H1 (cell line): ENCODE results near the gene NOLC1. TPM values are rescaled to one million over a fixed set of nuclear protein-coding genes. Genes with fewer than 3 reads are reported as not detected.

Experiments
- CTCF ChIA-PET: fragments of 300-600 bp; sonication (Branson Sonifier 250); formaldehyde crosslinking; loops from one replicate; lab custom pipeline; 2021; ENCODE audit not compliant: partially characterized antibody; lab: Charles Lee
- POLR2A ChIA-PET: fragments of 300-600 bp; sonication (Branson Sonifier 250); formaldehyde crosslinking; loops from one replicate; lab custom pipeline; 2021; ENCODE audit warnings: inconsistent platforms; ENCODE audit not compliant: partially characterized antibody; lab: Charles Lee
- DNase-seq, 2 experiments: peaks; one replicate each; pipeline versions ENCODE4 v3.0.0 to v3.0.0-alpha.2; 2010 to 2022; ENCODE audit warnings: low spot score in 2 of 2, low read depth in 1 of 2, mixed read lengths in 1 of 2
- FAIRE-seq: peaks from 2 replicates; lab custom pipeline; 2011; peaks lifted over from hg19 to GRCh38; lab: Jason Lieb, UNC
- H2AFZ ChIP-seq: 2 replicates; pipeline ENCODE4 v1.8.1; 2012; ENCODE audit warnings: low read length, inconsistent platforms
- H2AK5ac ChIP-seq: 2 replicates; pipeline ENCODE4 v1.6.1; 2013; ENCODE audit warnings: low read depth, low read length
- H2BK120ac ChIP-seq: replicated peaks from 2 replicates; pipeline ENCODE3; 2013; ENCODE audit warnings: low read depth, low read length, inconsistent platforms
- H2BK12ac ChIP-seq: 2 replicates; pipeline ENCODE4 v1.6.1; 2013; ENCODE audit warnings: low read depth, low read length
- H2BK15ac ChIP-seq: 2 replicates; pipeline ENCODE4 v1.6.1; 2013; ENCODE audit warnings: low read length
- H2BK20ac ChIP-seq: 2 replicates; pipeline ENCODE4 v1.6.1; 2013; ENCODE audit warnings: low read length
- H2BK5ac ChIP-seq: 2 replicates; pipeline ENCODE4 v1.6.1; 2013; ENCODE audit warnings: low read depth, low read length
- H3K14ac ChIP-seq: 2 replicates; pipeline ENCODE4 v1.6.1; 2013; ENCODE audit warnings: inconsistent platforms; ENCODE audit not compliant: insufficient read length
- H3K18ac ChIP-seq: 2 replicates; pipeline ENCODE4 v1.6.1; 2013; ENCODE audit warnings: low read length; ENCODE audit errors: extremely low read depth
- H3K23ac ChIP-seq: 2 replicates; pipeline ENCODE4 v1.6.1; 2013; ENCODE audit warnings: inconsistent platforms; ENCODE audit not compliant: insufficient read length
- H3K23me2 ChIP-seq: 2 replicates; pipeline ENCODE4 v1.6.1; 2013; ENCODE audit warnings: low read depth, low read length
- H3K27ac ChIP-seq: 2 replicates; pipeline ENCODE4 v1.6.1; 2011; ENCODE audit warnings: low read depth, low read length, inconsistent platforms
- H3K27me3 ChIP-seq, 4 experiments: replicated peaks in 1 of 4; 1 replicate in 1 of 4; 2 replicates in 3 of 4; pipeline versions ENCODE4 v1.6.1 to v1.8.1; 2011 to 2013; ENCODE audit warnings: low read length in 3 of 4, mild to moderate bottlenecking in 3 of 4, inconsistent platforms in 2 of 4, mixed read lengths in 2 of 4, moderate library complexity in 1 of 4; ENCODE audit not compliant: control insufficient read depth in 3 of 4, insufficient read depth in 3 of 4; ENCODE audit errors: extremely low read depth in 1 of 4
- H3K36me3 ChIP-seq, 4 experiments: 2 replicates each; pipeline versions ENCODE4 v1.6.1 to v1.8.1; 2011 to 2013; ENCODE audit warnings: mild to moderate bottlenecking in 4 of 4, low read length in 3 of 4, moderate library complexity in 2 of 4, control low read depth in 1 of 4, inconsistent platforms in 1 of 4; ENCODE audit not compliant: insufficient read depth in 4 of 4, control insufficient read depth in 2 of 4
- H3K4ac ChIP-seq: replicated peaks from 2 replicates; pipeline ENCODE3; 2013; ENCODE audit warnings: low read length, low read depth, mixed read lengths, inconsistent platforms; ENCODE audit not compliant: insufficient read length
- H3K4me1 ChIP-seq, 4 experiments: replicated peaks in 1 of 4; 1 replicate in 1 of 4; 2 replicates in 3 of 4; pipeline versions ENCODE4 v1.6.1 to v1.8.1; 2011 to 2013; ENCODE audit warnings: low read length in 3 of 4, inconsistent platforms in 2 of 4, mixed read lengths in 1 of 4; ENCODE audit not compliant: insufficient read depth in 4 of 4, control insufficient read depth in 3 of 4
- H3K4me2 ChIP-seq, 2 experiments: 2 replicates each; pipeline versions ENCODE4 v1.6.1 to v1.8.1; 2011 to 2013; ENCODE audit warnings: low read depth in 2 of 2, low read length in 2 of 2, control low read depth in 1 of 2, inconsistent platforms in 1 of 2, mild to moderate bottlenecking in 1 of 2; ENCODE audit not compliant: insufficient read depth in 1 of 2
- H3K4me3 ChIP-seq, 4 experiments: fragments of 200-600, 300-600 bp in 1 of 4; sonication (generic), shearing (Covaris generic), sonication (Bioruptor Twin) in 1 of 4; 2 replicates each; pipeline versions ENCODE4 v1.5.1 to v1.8.1; 2011 to 2016; ENCODE audit warnings: low read length in 4 of 4, low read depth in 3 of 4, control low read depth in 2 of 4, inconsistent platforms in 2 of 4, mild to moderate bottlenecking in 2 of 4, mixed read lengths in 1 of 4, moderate library complexity in 1 of 4; ENCODE audit not compliant: insufficient read depth in 2 of 4; ENCODE audit errors: extremely low read depth in 1 of 4
- H3K56ac ChIP-seq: replicated peaks from 2 replicates; pipeline ENCODE3; 2013; ENCODE audit warnings: low read depth, mild to moderate bottlenecking, mixed read lengths, low read length, inconsistent platforms; ENCODE audit not compliant: insufficient read length
- H3K79me1 ChIP-seq: 2 replicates; pipeline ENCODE4 v1.6.1; 2013; ENCODE audit warnings: low read depth, low read length, control low read depth
- H3K79me2 ChIP-seq, 2 experiments: 2 replicates each; pipeline versions ENCODE4 v1.6.1 to v1.8.1; 2012 to 2013; ENCODE audit warnings: low read length in 2 of 2, mild to moderate bottlenecking in 2 of 2, inconsistent platforms in 1 of 2; ENCODE audit not compliant: insufficient read depth in 2 of 2, control insufficient read depth in 1 of 2
- H3K9ac ChIP-seq, 4 experiments: replicated peaks in 1 of 4; 1 replicate in 1 of 4; 2 replicates in 3 of 4; pipeline versions ENCODE4 v1.6.1 to v1.8.1; 2011 to 2013; ENCODE audit warnings: low read depth in 3 of 4, low read length in 3 of 4, control low read depth in 2 of 4, mild to moderate bottlenecking in 2 of 4, moderate library complexity in 2 of 4, inconsistent platforms in 1 of 4; ENCODE audit errors: extremely low read depth in 1 of 4
- H3K9me3 ChIP-seq, 2 experiments: 2 replicates each; pipeline versions ENCODE4 v1.6.1 to v1.8.1; 2012 to 2013; ENCODE audit warnings: mild to moderate bottlenecking in 2 of 2, moderate library complexity in 2 of 2, control low read depth in 1 of 2, inconsistent platforms in 1 of 2, low read depth in 1 of 2, low read length in 1 of 2, mixed read lengths in 1 of 2; ENCODE audit not compliant: insufficient read depth in 2 of 2
- H4K20me1 ChIP-seq, 2 experiments: replicated peaks in 1 of 2; 2 replicates each; pipeline versions ENCODE3 to v1.8.1; 2011 to 2013; ENCODE audit warnings: inconsistent platforms in 2 of 2, low read length in 2 of 2, mild to moderate bottlenecking in 1 of 2; ENCODE audit not compliant: insufficient read depth in 2 of 2, control insufficient read depth in 1 of 2
- H4K5ac ChIP-seq: 2 replicates; pipeline ENCODE4 v1.6.1; 2013; ENCODE audit warnings: low read length, low read depth, mixed read lengths, inconsistent platforms; ENCODE audit not compliant: insufficient read length
- H4K8ac ChIP-seq: 2 replicates; pipeline ENCODE4 v1.8.0; 2013; ENCODE audit warnings: mild to moderate bottlenecking, moderate library complexity, low read length, inconsistent platforms; ENCODE audit not compliant: insufficient read depth; ENCODE audit errors: extremely low read depth
- H4K91ac ChIP-seq: replicated peaks from 2 replicates; pipeline ENCODE3; 2013; ENCODE audit warnings: low read length, mixed read lengths, inconsistent platforms; ENCODE audit not compliant: insufficient read length
- ATF2 ChIP-seq: IDR thresholded peaks from 2 replicates; pipeline ENCODE4 v1.6.1; 2012; ENCODE audit warnings: low read length, inconsistent platforms
- BACH1 ChIP-seq: IDR thresholded peaks from 2 replicates; pipeline ENCODE4 v1.6.1; 2012; ENCODE audit warnings: low read length, improper control_type of control experiment
- BRCA1 ChIP-seq: IDR thresholded peaks from 2 replicates; pipeline ENCODE4 v1.6.1; 2012; ENCODE audit warnings: low read depth, low read length, improper control_type of control experiment
- KDM5A ChIP-seq: fragments of 200-600 bp; IDR thresholded peaks from 2 replicates; pipeline ENCODE4 v1.7.1; 2012; ENCODE audit warnings: mild to moderate bottlenecking, low read length, inconsistent platforms, mixed read lengths
- NANOG ChIP-seq: IDR thresholded peaks from 2 replicates; pipeline ENCODE4 v1.6.1; 2011; ENCODE audit warnings: low read length, low read depth, mild to moderate bottlenecking, inconsistent platforms; ENCODE audit not compliant: insufficient read depth, poor library complexity, severe bottlenecking
- PHF8 ChIP-seq: fragments of 200-600 bp; sonication (generic); conservative IDR thresholded peaks from 2 replicates; pipeline ENCODE4 v1.7.1; 2012; ENCODE audit warnings: low read depth, mild to moderate bottlenecking, inconsistent platforms, low read length, moderate library complexity
- POU5F1 ChIP-seq: IDR thresholded peaks from 2 replicates; pipeline ENCODE4 v1.6.1; 2011; ENCODE audit warnings: low read depth, mild to moderate bottlenecking, low read length, moderate library complexity
- RAD21 ChIP-seq, 2 experiments: IDR thresholded peaks in 1 of 2; conservative IDR thresholded peaks in 1 of 2; 2 replicates each; pipeline ENCODE4 v1.6.1; 2011; ENCODE audit warnings: low read depth in 2 of 2, low read length in 2 of 2, improper control_type of control experiment in 1 of 2, inconsistent platforms in 1 of 2, mild to moderate bottlenecking in 1 of 2, moderate library complexity in 1 of 2
- RNF2 ChIP-seq: fragments of 200-900, 300-1000 bp; sonication (generic); IDR thresholded peaks from 2 replicates; pipeline ENCODE4 v1.7.1; 2016; ENCODE audit warnings: borderline replicate concordance, low read depth, mild to moderate bottlenecking, antibody characterized with exemption, low read length; ENCODE audit not compliant: poor library complexity, severe bottlenecking; ENCODE audit errors: missing control alignments
- SIX5 ChIP-seq: IDR thresholded peaks from 2 replicates; pipeline ENCODE4 v1.6.1; 2011; ENCODE audit warnings: mild to moderate bottlenecking, low read depth, low read length
- SP1 ChIP-seq: IDR thresholded peaks from 2 replicates; pipeline ENCODE4 v1.6.1; 2011; ENCODE audit warnings: low read depth, low read length
- TCF12 ChIP-seq: IDR thresholded peaks from 2 replicates; pipeline ENCODE4 v1.6.1; 2011; ENCODE audit warnings: low read depth, mild to moderate bottlenecking, low read length
- WGBS, 2 experiments: shearing (Covaris generic) in 1 of 2; methylation state at CpG; one replicate each; pipeline versions ENCODE4 v1.1.6 to v1.1.7; 2013 to 2015; ENCODE audit warnings: low lambda C conversion rate in 2 of 2, mixed read lengths in 2 of 2, inconsistent platforms in 1 of 2, low coverage in 1 of 2, missing lambda C conversion rate in 1 of 2; ENCODE audit not compliant: insufficient replicate concordance in 2 of 2, insufficient coverage in 1 of 2, insufficient read length in 1 of 2; ENCODE audit errors: extremely low coverage in 1 of 2, missing lambda C conversion rate in 1 of 2; 5-methylcytosine and 5-hydroxymethylcytosine counted together
- polyA plus RNA-seq, 7 experiments: library from polyadenylated mRNA; depleted of rRNA in 3 of 7; stranded (reverse) in 5 of 7; unstranded in 2 of 7; fragments of >200 nt in 5 of 7; fragments of 200-250 nt in 2 of 7; gene quantifications; 1 replicate in 5 of 7; 2 replicates in 1 of 7; 4 replicates in 1 of 7; pipeline versions ENCODE4 v1.2.1 to v1.2.3, GENCODE V29; 2011 to 2013; ENCODE audit warnings: missing spikeins in 2 of 7, mixed read lengths in 2 of 7
- total RNA-seq: library from RNA; stranded (reverse); fragmentation: NEBNext Ultra II Directional; extraction: Animal tissue kit (Norgen Biotek cat#: 25700); gene quantifications from 2 replicates; pipeline ENCODE4 v1.2.1, GENCODE V29; 2021

NOLC1 gene
- total and polyA plus RNA-seq, 2 of the 8 experiments (the other 6 are each of a cell fraction or from before 2014, with no cell fraction given) = 86.3 to 191 TPM

- Histone ChIP-seq H3K79me1 (peaks cover 12% of the 10 kb centered on the region; the same call in 1 of the 2 replicates), H4K91ac (no peak overlapping the region), H3K4ac (no peak overlapping the region), H2BK15ac (no peak overlapping the region), H3K27me3 (no peaks in the 10 kb centered on the region), H4K20me1 (peaks cover 25 to 28% of the 10 kb centered on the region in 2 experiments), H3K9ac (no peak overlapping the region), H3K79me2 (peaks cover 24 to 76% of the 10 kb centered on the region in 2 experiments), H4K5ac (no peak overlapping the region), H3K27ac (no peak overlapping the region), H3K9me3 (no peaks in the 10 kb centered on the region), H3K36me3 (peaks cover 4 to 12% (median 7%) of the 10 kb centered on the region in 4 experiments), H2BK20ac (no peak overlapping the region), H2AK5ac (no peak overlapping the region), H3K23me2 (peaks cover 17% of the 10 kb centered on the region), H2AFZ (no peak overlapping the region), H3K14ac (no peak overlapping the region), H2BK120ac (no peak overlapping the region), H3K56ac (no peak overlapping the region), H2BK12ac (no peak overlapping the region), H3K4me2 (peak overlapping the region; percentile 65 to 69), H3K23ac (no peak overlapping the region), H3K4me3 (peak overlapping the region in 2 of 4 experiments; percentile 89 to 96; a peak in 3 of 8 replicates), H2BK5ac (no peak overlapping the region), H3K18ac (no peak overlapping the region), H4K8ac (no peak overlapping the region), H3K4me1 (peaks cover 22 to 48% (median 31%) of the 10 kb centered on the region in 4 experiments)
- 60% methylated on average over 3 of the region's 3 CpGs; no CpG with 5 or more reads in 1 of the 2 experiments for WGBS, 2 experiments
- DNase-seq (no peak), FAIRE-seq (no peak)
- ChIA-PET CTCF (interaction anchor here (0.9 kb wide), 1 partner anchor 13 kb away, joined by 3 read pairs; no protein-coding TSS in a partner anchor), POLR2A (interaction anchor here (0.6 to 5.0 kb wide), 14 partner anchors 9 to 306 kb away, joined by 3 to 34 read pairs (median 4); partner anchors contain the start of genes ARMH3, NOLC1 and PPRC1)
- no peak for TF ChIP-seq KDM5A
- no peak for TF ChIP-seq BRCA1
- TF ChIP-seq SIX5 = no peak
- TF ChIP-seq ATF2 = no peak
- no peak for TF ChIP-seq POU5F1
- no peak for TF ChIP-seq NANOG
- TF ChIP-seq SP1 = no peak
- no peak for TF ChIP-seq TCF12
- no peak for TF ChIP-seq BACH1
- TF ChIP-seq RAD21 (IDR thresholded peaks at IDR 0.05 in 1 of 2, conservative IDR thresholded peaks at IDR 0.05 in 1 of 2; ENCODE audit: low read depth in 2 of 2, low read length in 2 of 2) = no peak
- TF ChIP-seq RNF2 = no peak
- no peak for TF ChIP-seq PHF8
Measured at GRCh38 chr10:102115775-102116174, 36.4 kb upstream of the NOLC1 start.
